Panc1 (cell line): ENCODE results near the gene TMEM182. TPM values are rescaled to one million over a fixed set of nuclear protein-coding genes. Genes with fewer than 3 reads are reported as not detected.

Experiments
- ATAC-seq: fragments of 200-7000 bp; cut with Tn5 transposase; 2 replicates; pipeline ENCODE4 v1.9.1; 2020; ENCODE audit warnings: mild to moderate bottlenecking, moderate library complexity
- BruUV-seq: library from RNA; stranded (reverse); fragments of 400-500 nt; replicated peaks from 2 replicates; lab custom pipeline; 2021; lab: Mats Ljungman, UMichigan
- CTCF ChIA-PET: fragments of 300-600 bp; sonication (Branson Sonifier 250); formaldehyde crosslinking; loops from one replicate; lab custom pipeline; 2022; ENCODE audit warnings: antibody characterized with exemption; lab: Charles Lee
- POLR2A ChIA-PET: fragments of 300-600 bp; sonication (Branson Sonifier 250); formaldehyde crosslinking; loops from one replicate; lab custom pipeline; 2022; ENCODE audit warnings: antibody characterized with exemption; lab: Charles Lee
- DNase-seq: peaks from one replicate; pipeline ENCODE4 v3.0.0-alpha.2; 2010; ENCODE audit warnings: low read depth, low spot score
- H3K27ac ChIP-seq: 2 replicates; pipeline ENCODE4 v1.5.1; 2011; ENCODE audit warnings: mild to moderate bottlenecking, low read length, inconsistent platforms
- H3K27me3 ChIP-seq: fragments of 200-500 bp; sonication (Bioruptor generic); 2 replicates; pipeline ENCODE4 v1.6.0; 2014; ENCODE audit warnings: low read length, inconsistent platforms; ENCODE audit not compliant: control insufficient read depth, insufficient read depth
- H3K36me3 ChIP-seq: fragments of 200-500 bp; sonication (Bioruptor generic); 2 replicates; pipeline ENCODE4 v1.5.1; 2014; ENCODE audit warnings: inconsistent platforms, mild to moderate bottlenecking, low read length, moderate library complexity; ENCODE audit not compliant: control insufficient read depth, insufficient read depth
- H3K4me1 ChIP-seq: 2 replicates; pipeline ENCODE4 v1.5.1; 2011; ENCODE audit warnings: inconsistent platforms, mild to moderate bottlenecking, low read length, moderate library complexity; ENCODE audit not compliant: control insufficient read depth, insufficient read depth
- H3K4me3 ChIP-seq, 2 experiments: 2 replicates each; pipeline ENCODE4 v1.5.1; 2011 to 2012; ENCODE audit warnings: low read depth in 2 of 2, low read length in 2 of 2, mild to moderate bottlenecking in 2 of 2, inconsistent platforms in 1 of 2, moderate library complexity in 1 of 2
- H3K9me3 ChIP-seq: fragments of 200-500 bp; sonication (Bioruptor generic); 2 replicates; pipeline ENCODE4 v1.5.1; 2014; ENCODE audit warnings: low read depth, mild to moderate bottlenecking, inconsistent platforms, low read length, moderate library complexity; ENCODE audit not compliant: control insufficient read depth, insufficient read depth
- POLR2AphosphoS5 ChIP-seq: IDR thresholded peaks from 2 replicates; pipeline ENCODE4 v1.6.1; 2012; ENCODE audit warnings: mild to moderate bottlenecking, low read depth, low read length, moderate library complexity
- SIN3A ChIP-seq: IDR thresholded peaks from 2 replicates; pipeline ENCODE4 v1.6.1; 2012; ENCODE audit warnings: low read depth, mild to moderate bottlenecking, low read length, moderate library complexity, borderline replicate concordance; ENCODE audit not compliant: insufficient read depth
- TCF7L2 ChIP-seq: IDR thresholded peaks from 2 replicates; pipeline ENCODE4 v1.6.1; 2011; ENCODE audit warnings: mild to moderate bottlenecking, low read depth, low read length, inconsistent platforms
- in situ Hi-C: cut with HindIII; loops from 2 replicates; pipeline ENCODE4 v1.10.0; 2016; ENCODE audit warnings: low sequenced_read_pairs, low pct_unique_long_range_greater_than_20kb
- intact Hi-C: fragments of 100-400 bp; cut with micrococcal nuclease; formaldehyde crosslinking; loops from one replicate; pipeline ENCODE4 v1.10.0; 2022; ENCODE audit not compliant: unreplicated experiment
- total RNA-seq: library from RNA; stranded (reverse); gene quantifications from one replicate; pipeline ENCODE4 v1.2.1, GENCODE V29; 2021; ENCODE audit not compliant: unreplicated experiment
- TF ChIP-seq, protein P1 (sequence below), 2 experiments: IDR thresholded peaks; 2 replicates each; pipeline ENCODE4 v1.6.1; 2011 to 2012; ENCODE audit warnings: low read depth in 2 of 2, control low read depth in 1 of 2, low read length in 1 of 2, mild to moderate bottlenecking in 1 of 2, moderate library complexity in 1 of 2; ENCODE audit not compliant: insufficient read depth in 1 of 2
- TF ChIP-seq, protein P2 (sequence below): fragments of 450-650 bp; IDR thresholded peaks from 2 replicates; pipeline ENCODE4 v1.5.1; 2017; ENCODE audit warnings: mild to moderate bottlenecking

TMEM182 gene
- total RNA-seq, 1 experiment from 2014 or later, result 6.2 TPM

DNA sequence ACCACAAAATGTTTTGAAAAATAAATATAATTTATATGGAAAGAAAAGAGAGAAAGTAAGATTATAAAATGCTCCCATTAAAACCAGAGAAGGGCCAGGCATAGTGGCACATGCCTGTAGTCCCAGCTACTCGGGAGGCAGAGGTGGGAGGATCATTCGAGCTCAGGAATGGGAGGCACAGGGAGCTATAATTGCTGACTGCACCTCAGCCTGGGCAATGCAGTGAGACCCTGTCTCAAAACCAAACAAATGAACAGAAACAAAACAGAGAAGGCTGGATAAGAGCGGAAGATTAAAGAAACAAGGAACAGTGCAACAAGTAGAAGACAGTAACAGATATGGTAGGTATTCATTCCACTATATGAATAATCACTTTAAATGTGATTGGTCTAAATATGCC is 18.6 kb upstream of the TMEM182 start:
- CTCF ChIA-PET, result no interaction called here
- in situ Hi-C loops (no loop called here), intact Hi-C loops (no loop called here)
- TF ChIP-seq, protein P1, sequence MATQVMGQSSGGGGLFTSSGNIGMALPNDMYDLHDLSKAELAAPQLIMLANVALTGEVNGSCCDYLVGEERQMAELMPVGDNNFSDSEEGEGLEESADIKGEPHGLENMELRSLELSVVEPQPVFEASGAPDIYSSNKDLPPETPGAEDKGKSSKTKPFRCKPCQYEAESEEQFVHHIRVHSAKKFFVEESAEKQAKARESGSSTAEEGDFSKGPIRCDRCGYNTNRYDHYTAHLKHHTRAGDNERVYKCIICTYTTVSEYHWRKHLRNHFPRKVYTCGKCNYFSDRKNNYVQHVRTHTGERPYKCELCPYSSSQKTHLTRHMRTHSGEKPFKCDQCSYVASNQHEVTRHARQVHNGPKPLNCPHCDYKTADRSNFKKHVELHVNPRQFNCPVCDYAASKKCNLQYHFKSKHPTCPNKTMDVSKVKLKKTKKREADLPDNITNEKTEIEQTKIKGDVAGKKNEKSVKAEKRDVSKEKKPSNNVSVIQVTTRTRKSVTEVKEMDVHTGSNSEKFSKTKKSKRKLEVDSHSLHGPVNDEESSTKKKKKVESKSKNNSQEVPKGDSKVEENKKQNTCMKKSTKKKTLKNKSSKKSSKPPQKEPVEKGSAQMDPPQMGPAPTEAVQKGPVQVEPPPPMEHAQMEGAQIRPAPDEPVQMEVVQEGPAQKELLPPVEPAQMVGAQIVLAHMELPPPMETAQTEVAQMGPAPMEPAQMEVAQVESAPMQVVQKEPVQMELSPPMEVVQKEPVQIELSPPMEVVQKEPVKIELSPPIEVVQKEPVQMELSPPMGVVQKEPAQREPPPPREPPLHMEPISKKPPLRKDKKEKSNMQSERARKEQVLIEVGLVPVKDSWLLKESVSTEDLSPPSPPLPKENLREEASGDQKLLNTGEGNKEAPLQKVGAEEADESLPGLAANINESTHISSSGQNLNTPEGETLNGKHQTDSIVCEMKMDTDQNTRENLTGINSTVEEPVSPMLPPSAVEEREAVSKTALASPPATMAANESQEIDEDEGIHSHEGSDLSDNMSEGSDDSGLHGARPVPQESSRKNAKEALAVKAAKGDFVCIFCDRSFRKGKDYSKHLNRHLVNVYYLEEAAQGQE (IDR thresholded peaks at IDR 0.05; ENCODE audit: insufficient read depth in 1 of 2, low read depth in 2 of 2, low read length in 1 of 2), result no peak
- TF ChIP-seq, protein P2, sequence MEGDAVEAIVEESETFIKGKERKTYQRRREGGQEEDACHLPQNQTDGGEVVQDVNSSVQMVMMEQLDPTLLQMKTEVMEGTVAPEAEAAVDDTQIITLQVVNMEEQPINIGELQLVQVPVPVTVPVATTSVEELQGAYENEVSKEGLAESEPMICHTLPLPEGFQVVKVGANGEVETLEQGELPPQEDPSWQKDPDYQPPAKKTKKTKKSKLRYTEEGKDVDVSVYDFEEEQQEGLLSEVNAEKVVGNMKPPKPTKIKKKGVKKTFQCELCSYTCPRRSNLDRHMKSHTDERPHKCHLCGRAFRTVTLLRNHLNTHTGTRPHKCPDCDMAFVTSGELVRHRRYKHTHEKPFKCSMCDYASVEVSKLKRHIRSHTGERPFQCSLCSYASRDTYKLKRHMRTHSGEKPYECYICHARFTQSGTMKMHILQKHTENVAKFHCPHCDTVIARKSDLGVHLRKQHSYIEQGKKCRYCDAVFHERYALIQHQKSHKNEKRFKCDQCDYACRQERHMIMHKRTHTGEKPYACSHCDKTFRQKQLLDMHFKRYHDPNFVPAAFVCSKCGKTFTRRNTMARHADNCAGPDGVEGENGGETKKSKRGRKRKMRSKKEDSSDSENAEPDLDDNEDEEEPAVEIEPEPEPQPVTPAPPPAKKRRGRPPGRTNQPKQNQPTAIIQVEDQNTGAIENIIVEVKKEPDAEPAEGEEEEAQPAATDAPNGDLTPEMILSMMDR, result no peak
- TF ChIP-seq TCF7L2 (no peak), POLR2AphosphoS5 (no peak), SIN3A (no peak)
- no peak for DNase-seq
- H3K9me3 ChIP-seq, result no peaks in the 10 kb centered on the region; the same call in 1 of the 2 replicates
- no peak overlapping the region for H3K27ac ChIP-seq
- H3K27me3 ChIP-seq, result no peaks in the 10 kb centered on the region
- no peak for ATAC-seq
- no peaks in the 10 kb centered on the region for H3K4me1 ChIP-seq
- no TSS peak for BruUV-seq
- no peak overlapping the region for H3K4me3 ChIP-seq
- POLR2A ChIA-PET, result no interaction called here
- no peaks in the 10 kb centered on the region for H3K36me3 ChIP-seq

DNA sequence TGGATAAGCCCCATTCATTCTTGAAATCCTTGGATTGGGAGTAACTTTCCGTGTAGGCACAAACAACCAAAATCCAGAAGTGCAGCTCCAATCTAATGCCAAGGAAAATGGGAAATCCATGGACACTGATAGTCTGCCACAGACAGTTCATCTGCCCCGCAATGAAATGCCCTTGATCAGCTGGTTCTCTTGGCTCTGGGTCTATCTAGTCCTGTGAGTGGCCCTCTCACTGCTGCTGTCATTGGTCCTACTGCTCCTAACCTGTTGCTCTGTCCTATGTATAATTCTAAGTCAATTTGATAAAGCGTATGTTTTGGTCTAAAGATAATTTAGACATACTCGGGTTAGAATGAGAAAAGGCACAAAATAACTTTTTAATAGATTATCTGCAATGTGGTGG is 13.7 kb upstream of the TMEM182 start:
- no peak for TF ChIP-seq POLR2AphosphoS5
- TF ChIP-seq TCF7L2, result no peak
- TF ChIP-seq, protein P2, result no peak
- TF ChIP-seq, protein P1 (IDR thresholded peaks at IDR 0.05; ENCODE audit: insufficient read depth in 1 of 2, low read depth in 2 of 2, low read length in 1 of 2), result no peak
- TF ChIP-seq SIN3A, result no peak
- CTCF ChIA-PET, result no interaction called here
- H3K36me3 ChIP-seq, result no peaks in the 10 kb centered on the region
- H3K9me3 ChIP-seq, result no peaks in the 10 kb centered on the region; the same call in 1 of the 2 replicates
- H3K4me1 ChIP-seq, result no peaks in the 10 kb centered on the region
- no peak overlapping the region for H3K27ac ChIP-seq
- BruUV-seq, result no TSS peak
- no peak overlapping the region for H3K4me3 ChIP-seq
- POLR2A ChIA-PET, result interaction anchor here (0.6 kb wide), 1 partner anchor 666 kb away, joined by 3 read pairs; no protein-coding TSS in a partner anchor
- ATAC-seq (no peak), DNase-seq (no peak)
- H3K27me3 ChIP-seq, result no peaks in the 10 kb centered on the region
- intact Hi-C loops (no loop called here), in situ Hi-C loops (no loop called here)
